ENCODE measurements around the gene IGSF3.

GRCh38 chr1:116578581-116578980 lies 89.0 kb downstream of the IGSF3 start:
- no peak for TF ChIP-seq EZH2 (IDR thresholded peaks at IDR 0.05; ENCODE audit: borderline replicate concordance)
- TF ChIP-seq, protein P1, sequence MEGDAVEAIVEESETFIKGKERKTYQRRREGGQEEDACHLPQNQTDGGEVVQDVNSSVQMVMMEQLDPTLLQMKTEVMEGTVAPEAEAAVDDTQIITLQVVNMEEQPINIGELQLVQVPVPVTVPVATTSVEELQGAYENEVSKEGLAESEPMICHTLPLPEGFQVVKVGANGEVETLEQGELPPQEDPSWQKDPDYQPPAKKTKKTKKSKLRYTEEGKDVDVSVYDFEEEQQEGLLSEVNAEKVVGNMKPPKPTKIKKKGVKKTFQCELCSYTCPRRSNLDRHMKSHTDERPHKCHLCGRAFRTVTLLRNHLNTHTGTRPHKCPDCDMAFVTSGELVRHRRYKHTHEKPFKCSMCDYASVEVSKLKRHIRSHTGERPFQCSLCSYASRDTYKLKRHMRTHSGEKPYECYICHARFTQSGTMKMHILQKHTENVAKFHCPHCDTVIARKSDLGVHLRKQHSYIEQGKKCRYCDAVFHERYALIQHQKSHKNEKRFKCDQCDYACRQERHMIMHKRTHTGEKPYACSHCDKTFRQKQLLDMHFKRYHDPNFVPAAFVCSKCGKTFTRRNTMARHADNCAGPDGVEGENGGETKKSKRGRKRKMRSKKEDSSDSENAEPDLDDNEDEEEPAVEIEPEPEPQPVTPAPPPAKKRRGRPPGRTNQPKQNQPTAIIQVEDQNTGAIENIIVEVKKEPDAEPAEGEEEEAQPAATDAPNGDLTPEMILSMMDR (IDR thresholded peaks at IDR 0.05; ENCODE audit: poor library complexity), result no peak
